Muscle of leg (tissue), 11 donors: Measurements from ENCODE around the gene SART3. TPM values are rescaled to one million over a fixed set of nuclear protein-coding genes. Genes with fewer than 3 reads are reported as not detected.

Source experiments
- DNase-seq: peaks from one replicate; pipeline ENCODE4 v3.0.0; 2013
- H3K27ac ChIP-seq: one replicate; pipeline ENCODE4 v1.5.1; 2013; ENCODE audit warnings: mild to moderate bottlenecking, low read length, control low read depth
- H3K27me3 ChIP-seq: one replicate; pipeline ENCODE4 v1.6.1; 2013; ENCODE audit warnings: low read length; ENCODE audit not compliant: control insufficient read depth, insufficient read depth
- H3K36me3 ChIP-seq: one replicate; pipeline ENCODE4 v1.6.1; 2013; ENCODE audit warnings: low read length; ENCODE audit not compliant: control insufficient read depth, insufficient read depth
- H3K4me1 ChIP-seq: one replicate; pipeline ENCODE4 v1.6.1; 2013; ENCODE audit warnings: low read length; ENCODE audit not compliant: control insufficient read depth, insufficient read depth
- H3K4me3 ChIP-seq: one replicate; pipeline ENCODE4 v1.5.1; 2013; ENCODE audit warnings: low read length, control low read depth
- H3K9me3 ChIP-seq: replicated peaks from 2 replicates; pipeline ENCODE4 v1.6.1; 2013; ENCODE audit warnings: low read depth, low read length; ENCODE audit not compliant: control insufficient read depth
- WGBS: methylation state at CpG from one replicate; pipeline ENCODE4 v1.1.5; 2013; ENCODE audit warnings: missing lambda C conversion rate; ENCODE audit not compliant: insufficient coverage; 5-methylcytosine and 5-hydroxymethylcytosine counted together
- polyA plus RNA-seq, 8 donors: library from polyadenylated mRNA; unstranded; fragments of 120-200 nt; gene quantifications; one replicate each; pipeline versions ENCODE4 v1.2.1 to v1.2.3, GENCODE V29; 2013; ENCODE audit warnings: inconsistent platforms in 1 of 8, low replicate concordance in 1 of 8; ENCODE audit not compliant: insufficient read length in 8 of 8, insufficient read depth in 1 of 8
- total RNA-seq: library from RNA; stranded (reverse); fragments of 120-200 nt; gene quantifications from one replicate; pipeline ENCODE4 v1.2.4, GENCODE V29; 2013

The SART3 gene
- total and polyA plus RNA-seq, 9 donors = 30.8 to 41.4 (median 35.7) TPM

DNA sequence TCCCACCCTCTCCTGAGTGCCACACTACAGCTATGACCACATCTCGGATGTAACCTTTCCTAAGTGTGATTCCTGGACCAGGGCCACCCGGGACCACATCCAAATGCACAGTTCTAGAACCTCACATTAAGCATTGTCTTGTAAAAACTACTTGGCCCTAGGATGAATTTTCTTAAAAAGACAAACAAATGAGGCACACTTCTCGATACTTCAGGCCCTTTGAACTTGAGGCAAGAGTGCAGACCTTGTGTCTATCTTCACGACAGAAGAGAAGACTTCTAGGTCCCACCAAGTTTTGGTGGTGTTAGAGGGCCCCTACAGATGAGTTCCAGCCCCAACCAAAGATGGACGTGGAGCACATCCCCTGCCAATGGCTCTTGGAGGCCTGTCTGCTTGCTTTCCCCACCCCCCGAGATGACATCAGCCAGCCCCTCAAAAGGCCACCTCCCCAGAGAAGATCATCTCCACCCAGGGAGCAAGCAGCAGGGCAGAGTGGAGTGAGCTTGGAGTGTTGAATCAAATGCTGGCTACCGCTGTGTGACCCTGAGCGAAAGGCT lies 10.7 kb upstream of the SART3 start:
- no peak overlapping the region for H3K4me3 ChIP-seq
- 75% methylated on average over 2 of the region's 8 CpGs for WGBS
- DNase-seq = no peak

DNA sequence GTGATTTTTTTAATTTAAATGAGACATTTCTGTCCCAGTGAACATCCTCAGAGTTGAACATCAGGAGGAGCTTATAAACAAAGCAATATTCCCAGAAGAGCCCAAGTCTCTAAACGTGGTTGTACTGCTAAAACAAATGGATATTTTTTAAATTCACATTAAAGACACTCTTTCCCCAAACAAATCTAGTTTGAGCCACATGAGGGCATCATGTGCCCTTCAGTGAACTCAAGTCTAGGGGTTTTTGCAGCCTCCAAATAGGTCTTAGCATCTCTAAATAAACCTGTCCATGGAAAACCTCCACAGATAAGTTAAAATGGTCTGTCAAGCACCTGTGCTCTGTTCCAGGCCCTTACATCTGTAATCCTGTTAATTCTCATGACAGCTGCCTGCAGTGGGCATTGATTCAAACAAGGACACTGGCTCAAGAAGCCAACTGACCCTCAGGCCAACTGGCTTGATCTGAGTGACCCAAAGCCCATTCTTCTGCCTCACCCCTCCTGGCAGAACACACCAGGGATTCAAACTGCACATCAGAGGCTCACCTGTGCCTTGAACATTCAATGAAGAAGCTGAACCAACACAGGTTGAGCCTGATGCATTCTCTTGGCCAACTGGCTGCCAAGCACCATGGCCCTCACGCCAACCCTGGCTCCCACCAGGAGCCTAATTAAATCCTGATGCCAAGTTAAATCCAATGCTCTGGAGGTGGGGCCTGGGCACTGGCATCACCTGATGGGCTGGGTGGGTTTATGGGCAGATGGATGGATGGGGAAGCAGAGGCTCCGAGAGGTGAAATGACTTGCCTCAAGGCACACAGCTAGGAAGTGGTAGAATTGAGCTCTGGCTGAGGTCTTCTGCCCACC lies 10.0 kb upstream of the SART3 start:
- Histone ChIP-seq H3K27me3 (no peaks in the 10 kb centered on the region), H3K36me3 (peaks cover 37% of the 10 kb centered on the region), H3K9me3 (no peaks in the 10 kb centered on the region), H3K4me1 (peaks cover 13% of the 10 kb centered on the region), H3K27ac (no peak overlapping the region), H3K4me3 (no peak overlapping the region)
- peak; percentile 68 for DNase-seq
- 83% methylated on average over 1 of the region's 3 CpGs for WGBS

More for the DNA sequence above, 10.7 kb upstream of the SART3 start:
- H3K27me3 ChIP-seq = no peaks in the 10 kb centered on the region
- H3K27ac ChIP-seq = no peak overlapping the region
- H3K9me3 ChIP-seq = no peaks in the 10 kb centered on the region
- H3K36me3 ChIP-seq = peaks cover 30% of the 10 kb centered on the region
- H3K4me1 ChIP-seq = peaks cover 14% of the 10 kb centered on the region

DNA sequence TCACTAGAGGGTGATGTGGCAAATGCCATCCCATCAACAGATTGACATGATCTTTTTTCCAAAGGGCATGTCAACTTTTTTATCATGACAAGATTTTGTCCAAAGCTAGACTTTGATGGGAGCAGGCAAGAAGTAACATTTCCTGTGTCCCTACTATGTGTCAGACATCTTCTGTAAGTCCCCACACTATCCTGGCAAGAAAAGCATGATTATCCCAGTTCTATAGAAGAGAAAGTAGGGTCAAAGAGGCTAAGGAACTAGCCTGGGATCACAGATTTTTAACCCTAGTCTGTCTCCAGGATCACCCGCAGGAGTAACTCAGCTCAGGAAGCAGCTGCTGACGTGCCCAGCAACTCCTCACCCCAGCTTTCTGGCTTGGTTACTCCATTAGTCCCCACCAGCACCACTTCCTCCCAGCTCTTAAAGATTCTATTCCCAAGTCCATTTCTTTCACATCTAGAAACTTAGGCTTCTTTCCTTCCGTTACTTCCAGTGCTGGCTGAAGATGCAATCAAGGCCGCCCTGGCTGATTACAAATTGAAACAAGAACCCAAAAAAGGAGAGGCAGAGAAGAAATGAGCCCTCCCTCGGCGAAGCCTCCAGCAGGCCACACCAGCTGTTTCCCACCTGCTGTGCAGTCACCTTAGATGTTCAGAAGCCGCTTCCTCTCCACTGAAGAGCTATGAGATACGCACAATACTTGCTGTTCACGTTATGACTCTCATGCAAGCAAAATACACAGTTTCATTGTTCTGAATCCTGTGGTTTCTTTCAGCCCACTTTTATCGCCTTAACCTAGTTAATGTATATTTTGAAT lies 7.6 kb upstream of the SART3 start:
- Histone ChIP-seq H3K4me1 (peaks cover 17% of the 10 kb centered on the region), H3K27me3 (no peaks in the 10 kb centered on the region), H3K9me3 (no peaks in the 10 kb centered on the region), H3K4me3 (no peak overlapping the region), H3K27ac (peak overlapping the region; percentile 71), H3K36me3 (peaks cover 55% of the 10 kb centered on the region)
- no peak for DNase-seq
- WGBS = 65% methylated on average over 7 of the region's 10 CpGs

DNA sequence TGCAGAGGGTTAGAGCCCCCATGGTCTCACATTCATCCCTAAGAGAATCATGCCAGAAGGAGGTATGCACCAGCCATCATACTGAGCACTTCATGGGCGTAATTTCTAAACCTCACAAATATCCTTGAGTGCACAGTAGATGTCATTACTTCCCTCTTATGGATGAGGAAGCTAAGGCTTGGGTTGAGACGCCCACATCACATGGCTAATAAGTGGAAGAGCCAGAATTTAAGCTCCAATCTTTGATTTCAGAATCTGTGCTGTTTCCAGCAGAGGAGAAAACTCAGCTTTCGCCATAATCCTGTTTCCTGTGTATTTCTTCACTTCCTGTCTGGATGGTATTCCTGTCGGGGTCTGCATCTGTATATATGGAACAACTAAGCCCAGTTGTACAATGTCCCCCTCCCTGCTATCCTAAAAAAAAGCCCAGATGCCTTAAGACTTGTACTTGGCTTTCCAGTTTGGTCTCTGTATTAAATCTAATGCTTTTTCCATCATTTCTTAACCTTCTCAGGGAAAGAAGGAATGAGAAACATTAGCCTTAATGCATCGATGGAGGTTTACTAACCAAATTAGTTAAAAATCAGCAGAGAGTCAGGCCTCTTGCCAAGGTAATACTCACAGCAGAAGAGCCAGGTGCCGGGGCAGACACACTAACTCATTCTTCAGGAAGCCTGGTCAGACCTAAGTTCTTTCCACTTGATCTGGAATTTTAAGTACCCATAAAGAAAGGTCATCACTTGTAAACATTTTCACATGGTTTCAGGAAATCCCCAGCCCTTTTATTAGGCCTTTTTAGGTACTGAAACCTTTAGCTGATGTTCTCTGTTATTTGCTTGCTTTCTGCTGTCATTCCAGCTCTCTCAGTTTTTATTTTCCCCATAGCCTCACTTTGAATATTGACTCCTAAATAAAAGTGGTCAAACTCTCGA lies 6.7 kb upstream of the SART3 start:
- peak; percentile 78 for DNase-seq
- Histone ChIP-seq H3K4me3 (no peak overlapping the region), H3K27me3 (no peaks in the 10 kb centered on the region), H3K4me1 (peaks cover 24% of the 10 kb centered on the region), H3K9me3 (no peaks in the 10 kb centered on the region), H3K27ac (peak overlapping the region; percentile 71), H3K36me3 (peaks cover 55% of the 10 kb centered on the region)
- WGBS = 39% methylated on average over 2 of the region's 7 CpGs

DNA sequence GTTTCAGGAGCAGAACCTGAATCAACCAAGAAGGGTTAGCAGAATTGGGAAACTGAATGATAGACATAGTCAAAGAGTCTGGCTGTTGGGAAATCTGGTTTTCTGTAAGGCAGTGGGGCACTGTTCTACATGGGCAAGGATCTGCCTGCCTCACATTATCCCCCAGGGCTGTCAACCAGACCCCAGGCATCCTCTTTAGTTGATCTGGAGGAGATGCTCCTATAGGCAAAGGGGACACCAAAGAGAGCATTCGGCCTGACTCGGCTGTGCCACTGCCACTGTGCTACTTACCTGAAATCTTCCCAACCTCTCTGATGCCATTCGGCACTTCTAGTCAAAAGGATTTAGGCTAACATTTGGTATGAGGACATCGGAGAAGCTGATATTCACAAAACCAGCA lies 5.5 kb upstream of the SART3 start:
- peaks cover 55% of the 10 kb centered on the region for H3K36me3 ChIP-seq
- H3K4me3 ChIP-seq = no peak overlapping the region
- no peak for DNase-seq
- H3K27ac ChIP-seq = peak overlapping the region; percentile 23
- H3K9me3 ChIP-seq = no peaks in the 10 kb centered on the region
- WGBS = 92% methylated on average over 2 of the region's 4 CpGs
- peaks cover 29% of the 10 kb centered on the region for H3K4me1 ChIP-seq
- H3K27me3 ChIP-seq = no peaks in the 10 kb centered on the region

DNA sequence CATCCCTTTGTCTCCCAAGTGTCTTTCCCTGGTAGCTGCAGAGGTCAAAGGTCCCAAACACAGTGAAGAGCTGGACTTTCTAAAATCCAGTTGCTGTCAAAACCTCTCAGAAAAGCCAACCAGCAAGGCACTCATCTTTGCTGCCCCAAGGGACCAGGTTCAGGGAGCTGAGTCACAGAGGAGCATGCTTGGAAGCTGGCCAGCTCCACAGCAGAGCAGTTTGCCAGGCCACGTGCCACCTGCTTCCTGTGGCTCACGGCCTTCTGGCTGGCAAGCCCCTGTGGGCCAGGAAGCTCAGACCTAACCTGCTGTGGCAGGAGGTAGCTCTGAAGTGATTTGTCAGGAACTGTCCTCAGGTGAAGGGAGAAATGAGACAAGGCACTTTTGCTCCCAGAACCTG lies 5.0 kb upstream of the SART3 start:
- no peak overlapping the region for H3K27ac ChIP-seq
- peaks cover 55% of the 10 kb centered on the region for H3K36me3 ChIP-seq
- no peaks in the 10 kb centered on the region for H3K9me3 ChIP-seq
- WGBS = 53% methylated on average over 2 of the region's 2 CpGs
- DNase-seq = no peak
- no peaks in the 10 kb centered on the region for H3K27me3 ChIP-seq
- H3K4me3 ChIP-seq = no peak overlapping the region
- peaks cover 28% of the 10 kb centered on the region for H3K4me1 ChIP-seq

DNA sequence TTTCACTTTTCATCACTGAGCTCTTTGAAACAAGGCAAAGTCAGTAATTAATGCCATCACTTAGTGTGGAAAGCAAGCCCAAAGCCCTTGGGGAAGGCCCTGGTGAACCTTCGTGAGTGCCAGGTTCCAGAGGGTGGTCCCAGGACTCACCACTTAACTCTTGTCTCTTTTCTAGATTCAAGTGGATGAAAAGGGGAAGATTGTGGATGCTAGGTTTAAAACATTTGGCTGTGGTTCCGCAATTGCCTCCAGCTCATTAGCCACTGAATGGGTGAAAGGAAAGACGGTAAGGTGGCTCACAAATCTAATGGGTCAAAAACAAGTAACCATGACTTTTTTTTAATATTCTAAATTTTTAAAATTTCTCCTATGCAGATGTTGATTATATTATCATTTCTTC lies 4.2 kb upstream of the SART3 start:
- no peak for DNase-seq
- H3K9me3 ChIP-seq = no peaks in the 10 kb centered on the region
- no peak overlapping the region for H3K27ac ChIP-seq
- H3K36me3 ChIP-seq = peaks cover 55% of the 10 kb centered on the region
- peaks cover 27% of the 10 kb centered on the region for H3K4me1 ChIP-seq
- no CpG with 5 or more reads among the region's 3 CpGs for WGBS
- no peak overlapping the region for H3K4me3 ChIP-seq
- no peaks in the 10 kb centered on the region for H3K27me3 ChIP-seq

DNA sequence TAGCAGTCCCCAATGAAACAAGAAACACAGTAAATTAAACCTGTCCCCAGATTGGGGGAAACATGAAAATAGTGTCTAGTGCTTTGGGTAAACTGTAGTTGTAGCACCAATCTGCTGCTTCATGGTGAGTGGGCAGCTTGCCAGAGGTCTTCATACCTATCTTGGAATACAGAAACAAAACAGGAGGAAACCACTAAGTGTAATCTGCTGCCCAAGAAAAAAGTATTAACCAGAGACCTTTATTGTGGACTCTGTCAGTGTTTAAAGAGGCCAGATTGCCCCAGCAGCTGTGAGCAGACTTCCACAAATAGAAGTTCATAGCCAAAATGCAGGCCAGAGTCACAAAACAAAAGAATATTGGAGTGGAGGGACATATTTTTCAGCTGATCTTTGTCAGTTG lies 3.8 kb upstream of the SART3 start:
- no peaks in the 10 kb centered on the region for H3K27me3 ChIP-seq
- H3K9me3 ChIP-seq = no peaks in the 10 kb centered on the region
- no peak for DNase-seq
- peaks cover 52% of the 10 kb centered on the region for H3K36me3 ChIP-seq
- H3K4me3 ChIP-seq = no peak overlapping the region
- peaks cover 29% of the 10 kb centered on the region for H3K4me1 ChIP-seq
- no peak overlapping the region for H3K27ac ChIP-seq

DNA sequence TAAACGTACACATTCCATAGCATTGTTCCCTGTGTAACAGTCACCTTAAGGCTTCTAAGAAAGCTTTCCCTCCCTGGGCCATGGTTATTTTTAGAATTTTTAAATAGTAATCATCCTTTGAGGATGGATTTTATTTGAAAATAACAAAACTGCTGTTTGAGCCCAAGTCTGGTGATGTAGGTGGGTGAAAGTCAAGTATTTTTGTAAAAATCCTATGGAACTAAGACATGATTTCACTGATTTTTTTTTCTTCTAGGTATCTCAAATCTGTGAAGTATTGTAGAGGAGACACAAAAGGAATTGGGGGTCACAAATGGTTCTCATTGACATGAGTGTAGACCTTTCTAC lies 2.8 kb upstream of the SART3 start:
- Histone ChIP-seq H3K27ac (no peak overlapping the region), H3K4me1 (peaks cover 34% of the 10 kb centered on the region), H3K36me3 (peaks cover 46% of the 10 kb centered on the region), H3K4me3 (no peak overlapping the region), H3K27me3 (no peaks in the 10 kb centered on the region), H3K9me3 (no peaks in the 10 kb centered on the region)
- no CpG with 5 or more reads among the region's 1 CpG for WGBS
- DNase-seq = no peak
